Stimulated activated memory B cell treated with anti-CD40 and anti-IgM and Interleukin-4, amounts not matched to agents 10 μg/mL and 1 μg/mL and 100 μg/mL, for 72 hours (primary cell): ENCODE data around the gene TBCK.
"Not testable (repeated sequence)": the region's sequence is repeated elsewhere in the genome, so short reads cannot be mapped to it uniquely, and the experiment has no call there.

Experiments used
- ATAC-seq: fragments of 150-1000 bp; cut with Tn5 transposase; 2 replicates; pipeline ENCODE4 v1.10.0; 2021
- H3K27ac Mint-ChIP-seq: one replicate; pipeline ENCODE4 v1.8.0; 2022; ENCODE audit warnings: mild to moderate bottlenecking, mixed read lengths
- H3K27me3 Mint-ChIP-seq: one replicate; pipeline ENCODE4 v1.8.0; 2022; ENCODE audit warnings: mixed read lengths
- H3K36me3 Mint-ChIP-seq: one replicate; pipeline ENCODE4 v1.8.0; 2022; ENCODE audit warnings: mixed read lengths
- H3K4me1 Mint-ChIP-seq: one replicate; pipeline ENCODE4 v1.8.0; 2022; ENCODE audit warnings: mixed read lengths
- H3K4me3 Mint-ChIP-seq: one replicate; pipeline ENCODE4 v1.8.0; 2022; ENCODE audit warnings: mild to moderate bottlenecking, moderate library complexity, mixed read lengths
- H3K9me3 Mint-ChIP-seq: one replicate; pipeline ENCODE4 v1.8.0; 2022; ENCODE audit warnings: mixed read lengths

TBCK gene

DNA sequence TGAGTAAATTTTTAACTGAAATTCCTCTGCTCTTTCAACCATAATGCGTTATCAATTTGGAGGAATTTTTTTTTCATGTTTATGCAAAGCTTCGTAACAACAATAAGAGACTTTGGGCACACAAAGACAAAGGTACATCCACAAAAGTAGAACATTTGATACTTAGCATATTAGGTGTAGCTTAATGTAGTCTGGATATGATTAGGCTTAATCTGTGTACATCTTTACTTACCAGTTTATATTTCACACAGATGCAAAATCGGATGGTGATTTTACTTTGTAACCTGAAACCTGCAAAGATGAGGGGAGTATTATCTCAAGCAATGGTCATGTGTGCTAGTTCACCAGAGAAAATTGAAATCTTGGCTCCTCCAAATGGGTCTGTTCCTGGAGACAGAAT lies 20.6 kb upstream of the TBCK start:
- no peak overlapping the region for H3K4me3 Mint-ChIP-seq
- peaks cover 88% of the 10 kb centered on the region for H3K36me3 Mint-ChIP-seq
- H3K27me3 Mint-ChIP-seq: no peaks in the 10 kb centered on the region
- H3K9me3 Mint-ChIP-seq: peaks cover 13% of the 10 kb centered on the region
- peaks cover 21% of the 10 kb centered on the region for H3K4me1 Mint-ChIP-seq
- ATAC-seq: no peak
- H3K27ac Mint-ChIP-seq: no peak overlapping the region

DNA sequence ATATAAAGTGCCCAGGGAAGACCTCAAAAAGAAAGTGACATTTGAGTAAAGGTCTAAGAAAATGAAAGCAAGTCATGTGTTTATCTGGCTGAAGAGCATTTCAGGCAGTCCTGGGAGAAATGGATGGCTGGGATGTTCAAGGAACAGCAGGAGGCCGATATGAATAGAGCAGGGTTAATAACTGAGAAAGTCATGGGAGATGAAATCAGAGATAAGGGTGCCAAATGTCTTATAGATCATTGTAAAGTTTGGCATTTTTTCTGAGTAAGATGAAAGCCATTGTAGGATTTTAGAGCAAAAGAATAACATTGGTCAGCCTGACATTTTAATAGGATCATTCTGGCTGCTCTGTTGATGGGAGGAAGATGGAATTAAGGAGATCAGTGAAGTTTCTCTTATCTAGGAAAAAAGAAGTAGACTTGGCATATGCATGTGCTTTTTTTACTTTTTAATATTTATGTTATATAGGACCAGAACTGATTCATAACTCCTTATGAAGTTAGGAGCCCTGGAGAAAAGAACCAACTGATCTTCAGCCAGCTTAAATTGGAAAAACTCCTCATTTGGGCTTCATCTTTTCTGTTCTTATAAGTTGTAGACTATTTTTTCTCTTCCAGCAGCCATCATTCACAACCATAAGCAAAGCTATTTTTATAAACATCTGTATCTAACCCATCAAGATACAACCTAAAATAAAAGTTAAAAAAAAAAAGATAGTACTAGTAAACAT lies 18.9 kb upstream of the TBCK start:
- Mint-ChIP-seq H3K9me3 (peaks cover 8% of the 10 kb centered on the region), H3K27ac (no peak overlapping the region), H3K36me3 (peaks cover 81% of the 10 kb centered on the region), H3K4me3 (no peak overlapping the region), H3K4me1 (peaks cover 4% of the 10 kb centered on the region), H3K27me3 (no peaks in the 10 kb centered on the region)
- ATAC-seq: no peak

DNA sequence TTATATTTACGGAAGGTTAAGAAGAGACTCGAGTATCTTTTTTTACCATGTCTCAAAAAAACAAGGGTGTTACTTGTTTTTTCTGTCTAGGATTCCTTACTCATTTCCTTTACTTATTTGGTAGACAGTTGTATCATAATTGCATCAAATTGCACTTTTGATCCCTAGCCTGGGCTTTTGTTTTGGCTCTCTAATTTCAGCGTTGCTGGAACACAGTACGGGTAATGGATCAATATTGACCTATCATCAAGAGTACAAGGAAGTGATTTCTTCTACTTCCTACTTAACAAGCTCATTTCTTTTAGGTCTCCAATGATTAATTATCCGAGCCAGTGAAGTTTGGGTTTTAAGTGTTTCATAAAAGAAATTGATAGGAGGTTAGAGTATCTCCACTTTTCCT lies 17.2 kb upstream of the TBCK start:
- Mint-ChIP-seq H3K27me3 (no peaks in the 10 kb centered on the region), H3K4me1 (no peaks in the 10 kb centered on the region), H3K36me3 (peaks cover 74% of the 10 kb centered on the region), H3K4me3 (no peak overlapping the region), H3K27ac (no peak overlapping the region), H3K9me3 (peaks cover 8% of the 10 kb centered on the region)
- no peak for ATAC-seq

DNA sequence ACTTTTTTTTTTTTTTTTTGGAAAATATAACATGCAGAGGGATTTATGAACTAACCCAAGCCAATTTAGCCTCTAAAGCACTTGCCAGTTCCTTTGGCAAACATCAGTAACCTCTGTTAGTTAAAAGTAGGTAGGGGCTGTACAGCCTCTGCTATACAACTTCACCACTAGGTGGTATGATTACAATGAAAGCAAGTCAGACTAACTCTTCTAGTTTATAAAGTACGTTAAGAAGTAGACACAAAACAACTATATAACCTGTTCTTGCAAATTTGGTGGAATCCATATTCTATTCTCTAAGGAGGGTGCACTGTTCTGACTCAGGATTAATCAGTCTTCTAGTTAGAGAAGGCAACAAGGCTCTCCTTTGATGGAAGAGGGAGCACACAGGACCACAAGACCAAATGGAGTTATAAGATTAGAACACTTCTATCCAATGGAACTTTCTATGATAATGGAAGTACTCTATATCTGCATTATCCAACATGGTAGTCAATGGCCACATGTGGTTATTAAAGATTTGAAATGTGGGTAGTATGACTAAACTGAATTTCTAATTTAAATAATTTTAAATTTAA lies 13.1 kb upstream of the TBCK start:
- no peak for ATAC-seq
- Mint-ChIP-seq H3K27me3 (no peaks in the 10 kb centered on the region), H3K4me3 (no peak overlapping the region), H3K27ac (no peak overlapping the region), H3K9me3 (no peaks in the 10 kb centered on the region), H3K36me3 (peaks cover 56% of the 10 kb centered on the region), H3K4me1 (peaks cover 6% of the 10 kb centered on the region)

DNA sequence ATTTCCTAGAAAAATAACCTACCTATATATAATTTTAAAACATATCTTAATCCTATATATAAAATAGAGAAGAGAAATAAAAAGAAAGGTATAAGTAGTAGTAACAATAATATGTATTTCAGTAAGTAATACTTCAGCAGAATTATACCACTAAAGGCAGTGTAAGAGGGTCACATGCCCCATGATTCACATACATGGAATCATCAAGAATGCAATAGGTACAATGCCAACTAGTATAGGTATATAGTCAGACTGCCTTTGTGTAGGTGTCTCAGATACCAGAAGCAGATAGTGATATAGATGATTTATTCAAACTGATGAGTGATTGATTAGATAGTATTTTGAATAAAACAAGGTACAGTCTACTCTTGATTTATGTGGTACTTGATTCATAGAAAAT lies 9.8 kb upstream of the TBCK start:
- Mint-ChIP-seq H3K36me3 (peaks cover 39% of the 10 kb centered on the region), H3K27ac (no peak overlapping the region), H3K9me3 (no peaks in the 10 kb centered on the region), H3K27me3 (no peaks in the 10 kb centered on the region), H3K4me1 (peaks cover 12% of the 10 kb centered on the region), H3K4me3 (no peak overlapping the region)
- no peak for ATAC-seq

DNA sequence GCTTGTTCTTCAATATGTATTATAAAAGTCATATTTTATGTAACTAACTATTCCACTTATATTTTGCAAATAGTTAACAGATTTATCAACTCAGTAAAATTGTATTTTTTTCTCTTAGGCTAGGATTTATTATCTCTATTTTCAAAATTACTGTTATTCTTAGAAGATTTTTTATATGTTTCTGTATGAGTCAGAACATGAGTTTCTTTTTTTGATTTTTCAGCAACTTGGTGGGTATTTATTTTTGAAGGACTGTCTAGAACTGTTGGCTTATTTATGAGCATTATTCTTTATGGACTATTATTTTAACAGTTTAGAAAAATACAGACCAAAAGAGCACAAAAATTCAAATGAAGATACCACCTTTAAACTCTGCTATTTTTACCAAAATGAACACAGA lies 7.1 kb upstream of the TBCK start:
- H3K27ac Mint-ChIP-seq: no peak overlapping the region
- H3K36me3 Mint-ChIP-seq: peaks cover 31% of the 10 kb centered on the region

DNA sequence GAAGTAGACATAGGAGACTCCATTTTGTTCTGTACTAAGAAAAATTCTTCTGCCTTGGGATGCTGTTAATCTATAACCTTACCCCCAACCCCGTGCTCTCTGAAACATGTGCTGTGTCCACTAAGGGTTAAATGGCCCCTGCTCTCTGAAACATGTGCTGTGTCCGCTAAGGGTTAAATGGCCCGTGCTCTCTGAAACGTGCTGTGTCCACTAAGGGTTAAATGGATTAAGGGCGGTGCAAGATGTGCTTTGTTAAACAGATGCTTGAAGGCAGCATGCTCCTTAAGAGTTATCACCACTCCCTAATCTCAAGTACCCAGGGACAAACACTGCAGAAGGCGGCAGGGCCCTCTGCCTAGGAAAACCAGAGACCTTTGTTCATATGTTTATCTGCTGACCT lies 5.8 kb upstream of the TBCK start:
- not testable (repeated sequence) for ATAC-seq, H3K4me3 Mint-ChIP-seq, H3K4me1 Mint-ChIP-seq, H3K27me3 Mint-ChIP-seq, H3K27ac Mint-ChIP-seq, H3K9me3 Mint-ChIP-seq
- peaks cover 19% of the 10 kb centered on the region for H3K36me3 Mint-ChIP-seq

More for the DNA sequence above, 7.1 kb upstream of the TBCK start:
- Mint-ChIP-seq H3K9me3 (no peaks in the 10 kb centered on the region), H3K4me3 (no peak overlapping the region), H3K4me1 (peaks cover 12% of the 10 kb centered on the region), H3K27me3 (no peaks in the 10 kb centered on the region)
- no peak for ATAC-seq

DNA sequence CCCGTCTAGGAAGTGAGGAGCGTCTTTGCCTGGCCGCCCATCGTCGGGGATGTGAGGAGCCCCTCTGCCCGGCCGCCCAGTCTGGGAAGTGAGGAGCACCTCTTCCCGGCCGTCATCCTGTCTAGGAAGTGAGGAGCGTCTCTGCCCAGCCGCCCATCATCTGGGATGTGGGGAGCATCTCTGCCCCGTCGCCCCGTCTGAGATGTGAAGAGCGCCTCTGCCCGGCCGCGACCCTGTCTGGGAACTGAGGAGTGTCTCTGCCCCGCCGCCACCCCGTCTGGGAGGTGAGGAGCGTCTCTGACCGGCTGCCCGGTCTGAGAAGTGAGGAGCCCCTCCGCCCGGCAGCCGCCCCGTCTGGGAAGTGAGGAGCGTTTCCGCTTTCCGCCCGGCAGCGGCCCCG lies 5.2 kb upstream of the TBCK start:
- ATAC-seq, H3K27me3 Mint-ChIP-seq, H3K4me3 Mint-ChIP-seq, H3K9me3 Mint-ChIP-seq, H3K27ac Mint-ChIP-seq, H3K4me1 Mint-ChIP-seq: not testable (repeated sequence)
- peaks cover 19% of the 10 kb centered on the region for H3K36me3 Mint-ChIP-seq

DNA sequence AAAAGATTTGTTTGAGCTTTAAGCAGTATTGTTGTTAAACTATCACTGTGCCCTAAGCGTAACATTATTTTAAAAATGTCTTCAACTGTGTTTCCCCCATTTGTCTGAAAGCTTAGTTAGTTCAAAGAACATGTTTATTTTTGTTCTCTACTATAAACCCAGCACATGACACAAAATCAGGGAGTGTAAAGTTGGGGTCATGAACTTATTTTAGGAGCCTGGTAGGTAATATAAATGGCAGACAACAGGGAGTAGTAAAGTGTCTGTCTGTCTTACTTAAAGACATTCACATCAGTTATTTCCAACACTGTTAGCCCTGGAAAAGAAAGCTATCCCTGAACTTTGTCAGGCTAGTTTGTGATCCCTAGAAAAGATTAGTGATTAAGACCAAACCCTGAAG lies 4.2 kb upstream of the TBCK start:
- H3K4me1 Mint-ChIP-seq: peaks cover 6% of the 10 kb centered on the region
- no peak overlapping the region for H3K4me3 Mint-ChIP-seq
- H3K27me3 Mint-ChIP-seq: no peaks in the 10 kb centered on the region
- H3K36me3 Mint-ChIP-seq: peaks cover 19% of the 10 kb centered on the region
- H3K9me3 Mint-ChIP-seq: no peaks in the 10 kb centered on the region
- no peak for ATAC-seq
- H3K27ac Mint-ChIP-seq: no peak overlapping the region

DNA sequence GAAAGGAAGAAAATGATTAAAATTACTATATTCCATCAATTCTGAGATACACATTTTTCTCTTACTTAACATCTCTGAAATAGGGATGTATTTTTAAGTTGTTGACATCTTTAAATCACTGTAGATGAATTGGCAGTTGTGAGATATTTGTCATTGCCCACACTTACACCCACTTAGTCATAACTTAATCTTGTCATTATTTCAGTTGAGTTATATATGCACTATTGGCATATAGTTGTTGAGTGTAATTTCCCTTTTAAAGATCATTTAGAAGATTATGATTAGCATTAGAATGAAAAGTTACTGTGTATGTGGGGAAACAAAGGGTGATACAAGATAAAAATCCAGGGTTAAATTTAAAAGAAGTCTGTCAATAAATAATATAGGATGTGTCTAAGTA lies 2.5 kb upstream of the TBCK start:
- Mint-ChIP-seq H3K36me3 (peaks cover 19% of the 10 kb centered on the region), H3K27me3 (no peaks in the 10 kb centered on the region), H3K4me3 (no peak overlapping the region), H3K4me1 (peaks cover 17% of the 10 kb centered on the region), H3K27ac (no peak overlapping the region), H3K9me3 (no peaks in the 10 kb centered on the region)
- no peak for ATAC-seq

DNA sequence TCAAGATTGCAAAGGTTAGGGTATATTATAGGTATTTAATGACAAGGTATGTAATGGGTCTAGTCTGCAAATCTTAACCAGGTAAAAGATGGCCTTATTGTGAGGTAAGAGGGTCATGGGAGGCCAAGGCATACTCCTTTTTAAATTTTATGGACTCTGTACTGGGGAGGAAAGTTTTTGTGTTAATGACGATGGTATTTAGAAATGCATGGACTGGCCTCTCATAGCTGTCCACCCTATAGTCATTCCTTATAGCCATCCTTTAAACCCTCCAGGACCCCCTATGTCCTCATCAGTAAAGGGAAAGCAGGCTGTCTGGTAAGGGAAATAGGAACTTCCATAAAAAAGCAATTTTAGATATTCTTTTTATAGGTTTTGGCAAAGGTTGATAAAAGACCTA lies 1.8 kb upstream of the TBCK start:
- H3K27ac Mint-ChIP-seq: no peak overlapping the region
- H3K36me3 Mint-ChIP-seq: peaks cover 24% of the 10 kb centered on the region
- no peaks in the 10 kb centered on the region for H3K9me3 Mint-ChIP-seq
- no peaks in the 10 kb centered on the region for H3K27me3 Mint-ChIP-seq
- ATAC-seq: no peak
- no peak overlapping the region for H3K4me3 Mint-ChIP-seq
- peaks cover 24% of the 10 kb centered on the region for H3K4me1 Mint-ChIP-seq

DNA sequence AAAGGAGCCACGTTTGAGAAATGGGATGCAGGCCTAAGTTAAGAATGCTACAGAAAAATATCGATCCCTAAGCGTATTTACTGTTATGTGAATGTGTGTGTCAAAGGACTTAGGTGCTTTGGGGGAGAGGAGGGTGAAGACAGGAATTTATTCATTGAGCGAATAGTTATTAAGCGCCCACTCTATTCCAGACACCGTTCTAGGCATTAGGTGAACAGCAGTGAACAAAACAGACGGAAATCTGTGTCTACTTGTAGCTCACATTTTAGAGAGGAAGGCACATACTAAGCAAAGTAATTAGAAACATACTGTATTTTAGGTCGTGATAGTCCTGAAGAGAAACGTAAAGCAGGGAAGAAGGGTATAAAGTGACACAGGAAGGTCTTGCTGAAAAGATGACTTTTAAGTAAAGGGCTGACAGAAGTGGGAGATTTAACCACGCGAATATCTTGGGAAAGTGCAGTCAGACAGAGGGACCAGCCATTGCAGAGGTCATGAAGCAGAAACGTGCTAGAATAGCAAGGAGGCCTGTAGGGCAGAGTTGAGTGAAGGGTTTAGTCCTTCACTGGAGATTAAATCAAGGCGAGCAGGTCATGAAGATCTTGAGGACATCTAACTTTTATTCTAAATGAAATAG lies 882 bp upstream of the TBCK start:
- Mint-ChIP-seq H3K9me3 (no peaks in the 10 kb centered on the region), H3K27me3 (no peaks in the 10 kb centered on the region), H3K27ac (no peak overlapping the region), H3K4me1 (peaks cover 20% of the 10 kb centered on the region), H3K4me3 (no peak overlapping the region), H3K36me3 (peaks cover 21% of the 10 kb centered on the region)
- ATAC-seq: no peak

DNA sequence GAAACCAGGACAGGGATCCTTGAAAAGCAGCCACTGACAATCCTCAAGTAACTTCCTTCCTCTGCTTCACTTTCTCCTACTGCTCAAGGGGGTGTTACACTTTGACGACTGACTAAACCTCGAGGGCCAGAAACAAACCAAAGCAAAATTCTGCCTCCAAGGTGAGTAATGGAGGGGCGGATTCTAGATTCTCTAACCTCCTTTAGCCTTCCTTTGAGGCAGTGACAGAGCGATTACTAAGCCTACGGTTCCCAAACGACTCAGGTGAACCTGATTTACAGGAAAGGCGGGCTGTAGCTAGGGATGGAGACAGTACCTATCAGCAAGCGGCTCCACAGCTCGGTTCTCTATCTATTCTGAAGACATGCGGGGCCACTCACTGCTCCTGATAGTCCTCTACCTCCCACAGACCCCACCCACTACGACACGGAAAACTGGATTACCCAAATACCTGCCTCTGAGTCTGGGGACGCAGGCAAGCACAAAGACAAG lies 487 bp downstream of the TBCK start:
- Mint-ChIP-seq H3K4me3 (no peak overlapping the region), H3K27ac (no peak overlapping the region), H3K9me3 (no peaks in the 10 kb centered on the region), H3K27me3 (no peaks in the 10 kb centered on the region), H3K4me1 (peaks cover 21% of the 10 kb centered on the region), H3K36me3 (peaks cover 11% of the 10 kb centered on the region)
- peak; percentile 39 for ATAC-seq

DNA sequence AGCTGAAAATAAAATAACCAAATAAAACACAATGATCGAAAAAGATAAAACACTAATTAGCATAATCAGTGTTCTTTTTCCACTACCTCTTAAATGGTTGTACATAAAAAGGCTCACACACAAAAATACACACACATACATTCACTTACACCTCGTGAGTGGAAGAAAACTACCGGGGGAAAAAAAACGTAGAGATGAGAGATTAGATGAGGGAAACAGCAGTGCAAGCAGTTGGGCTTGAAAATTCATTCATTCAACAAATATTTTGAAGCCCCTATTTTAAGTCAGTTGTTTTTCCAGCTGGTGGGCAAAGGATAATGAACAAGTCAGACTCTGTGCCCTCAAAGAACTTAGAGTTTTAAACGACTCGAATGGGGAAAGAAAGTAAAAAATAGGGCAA lies 1.0 kb downstream of the TBCK start:
- peaks cover 26% of the 10 kb centered on the region for H3K4me1 Mint-ChIP-seq
- no peaks in the 10 kb centered on the region for H3K27me3 Mint-ChIP-seq
- ATAC-seq: no peak
- H3K36me3 Mint-ChIP-seq: peaks cover 6% of the 10 kb centered on the region
- no peaks in the 10 kb centered on the region for H3K9me3 Mint-ChIP-seq
- no peak overlapping the region for H3K27ac Mint-ChIP-seq
- peak overlapping the region; percentile 80 for H3K4me3 Mint-ChIP-seq

DNA sequence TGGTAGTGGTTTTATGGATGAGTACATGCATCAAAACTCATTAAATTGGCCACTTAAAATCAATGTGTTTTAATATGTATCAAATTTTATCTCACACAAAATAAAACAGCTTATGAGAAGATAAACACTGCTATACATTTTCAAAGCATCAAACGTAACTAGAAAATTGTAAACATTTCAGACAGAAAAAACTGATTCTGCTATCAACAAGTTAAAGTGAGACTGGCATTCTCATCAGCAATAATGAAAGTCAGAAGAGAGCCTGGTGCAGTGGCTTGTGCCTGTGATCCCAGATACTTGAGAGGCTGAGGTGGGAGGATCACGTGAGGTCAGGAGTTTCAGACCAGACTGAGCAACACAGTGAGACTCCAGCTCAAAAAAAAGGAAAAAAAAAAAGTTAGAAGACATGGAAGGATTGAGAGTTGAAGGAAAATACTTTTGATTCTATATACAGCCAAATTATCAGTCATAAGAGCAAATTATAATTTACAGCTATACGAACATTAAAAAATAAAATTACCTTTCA lies 2.9 kb downstream of the TBCK start:
- Mint-ChIP-seq H3K36me3 (peaks cover 12% of the 10 kb centered on the region), H3K27me3 (no peaks in the 10 kb centered on the region), H3K4me1 (peaks cover 32% of the 10 kb centered on the region), H3K4me3 (no peak overlapping the region), H3K9me3 (no peaks in the 10 kb centered on the region), H3K27ac (no peak overlapping the region)
- ATAC-seq: no peak

DNA sequence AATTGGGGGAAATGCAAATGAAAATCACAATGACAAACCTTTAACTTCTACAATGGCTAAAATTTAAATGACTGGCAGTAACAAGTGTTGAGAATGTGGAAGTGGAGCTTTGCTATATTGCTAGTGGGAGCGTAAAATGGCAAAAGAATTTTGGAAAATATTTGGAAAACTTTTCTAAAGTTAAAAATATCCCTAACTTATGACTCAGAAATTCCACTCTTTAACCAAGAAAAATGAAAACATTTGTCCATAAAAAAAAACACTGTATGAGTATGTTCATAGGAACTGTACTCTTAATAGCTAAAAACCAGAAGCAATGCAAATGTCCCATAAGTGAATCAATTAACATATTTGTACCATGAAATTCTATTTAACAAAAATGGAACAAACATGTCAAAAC lies 3.6 kb downstream of the TBCK start:
- Mint-ChIP-seq H3K27ac (no peak overlapping the region), H3K4me3 (no peak overlapping the region), H3K4me1 (peaks cover 33% of the 10 kb centered on the region), H3K36me3 (peaks cover 12% of the 10 kb centered on the region), H3K9me3 (no peaks in the 10 kb centered on the region), H3K27me3 (no peaks in the 10 kb centered on the region)
- ATAC-seq: no peak
